ENCODE measurements around the gene KAT6B. TPM values are rescaled to one million over a fixed set of nuclear protein-coding genes. Genes with fewer than 3 reads are reported as not detected.

KAT6B gene
- total and polyA plus RNA-seq, 2 experiments from 2014 or later = 15.8 to 36.2 TPM

GRCh38 chr10:75021379-75022249 is 195.2 kb downstream of the KAT6B start:
- 48% methylated on average over 10 of the region's 10 CpGs for whole genome bisulfite sequencing (ENCODE audit: low lambda C conversion rate, missing lambda C conversion rate)
- no peaks in the 10 kb centered on the region for H3K36me3 ChIP-seq (replicated peaks; ENCODE audit: insufficient read depth, low read depth)
- DNase-seq (ENCODE audit: low spot score) = peak; percentile 36
- H3K27me3 ChIP-seq = no peaks in the 10 kb centered on the region
- H3K9me3 ChIP-seq (ENCODE audit: low read depth) = no peaks in the 10 kb centered on the region
- peaks cover 8% of the 10 kb centered on the region for H3K4me1 ChIP-seq (ENCODE audit: insufficient read depth)
- H3K79me2 ChIP-seq = no peaks in the 10 kb centered on the region
- H2AFZ ChIP-seq = no peak overlapping the region
- H3K27ac ChIP-seq = peak overlapping the region; percentile 56
- H3K4me2 ChIP-seq = peak overlapping the region; percentile 68
- H3K4me3 ChIP-seq = no peak overlapping the region
- TF ChIP-seq CTCF (IDR thresholded peaks at IDR 0.05; ENCODE audit: poor library complexity) = no peak
- no peak for TF ChIP-seq EZH2 (IDR thresholded peaks at IDR 0.05; ENCODE audit: borderline replicate concordance)
- TF ChIP-seq EZH2phosphoT487 (IDR thresholded peaks at IDR 0.05; ENCODE audit: low read depth, severe bottlenecking, unreplicated experiment) = no peak
- H3K9me2 ChIP-seq (replicated peaks; ENCODE audit: insufficient read depth) = no peaks in the 10 kb centered on the region
- H4K20me1 ChIP-seq (ENCODE audit: insufficient read depth, poor library complexity, severe bottlenecking) = no peaks in the 10 kb centered on the region

- no peaks in the 10 kb centered on the region for H3K79me2 ChIP-seq
- 95% methylated on average over 2 of the region's 2 CpGs for WGBS (ENCODE audit: low lambda C conversion rate, missing lambda C conversion rate)
- TF ChIP-seq EZH2 (IDR thresholded peaks at IDR 0.05; ENCODE audit: borderline replicate concordance) (no peak), CTCF (IDR thresholded peaks at IDR 0.05; ENCODE audit: poor library complexity) (no peak), EZH2phosphoT487 (IDR thresholded peaks at IDR 0.05; ENCODE audit: low read depth, severe bottlenecking, unreplicated experiment) (no peak)
- H3K4me1 ChIP-seq (ENCODE audit: insufficient read depth) = peaks cover 8% of the 10 kb centered on the region
- no peaks in the 10 kb centered on the region for H3K9me3 ChIP-seq (ENCODE audit: low read depth)
- DNase-seq (ENCODE audit: low spot score) = no peak
- H3K36me3 ChIP-seq (replicated peaks; ENCODE audit: insufficient read depth, low read depth) = no peaks in the 10 kb centered on the region
- no peak overlapping the region for H3K4me2 ChIP-seq
- no peak overlapping the region for H3K27ac ChIP-seq
- H4K20me1 ChIP-seq (ENCODE audit: insufficient read depth, poor library complexity, severe bottlenecking) = no peaks in the 10 kb centered on the region
- no peaks in the 10 kb centered on the region for H3K9me2 ChIP-seq (replicated peaks; ENCODE audit: insufficient read depth)
- no peak overlapping the region for H3K4me3 ChIP-seq
- no peak overlapping the region for H2AFZ ChIP-seq
- H3K27me3 ChIP-seq = no peaks in the 10 kb centered on the region
These were observed 196.7 kb downstream of the KAT6B start for GRCh38 chr10:75023074-75023473.

GRCh38 chr10:75024971-75025523 is 198.6 kb downstream of the KAT6B start:
- Histone ChIP-seq H3K79me2 (no peaks in the 10 kb centered on the region), H3K27ac (no peak overlapping the region), H2AFZ (no peak overlapping the region), H4K20me1 (ENCODE audit: insufficient read depth, poor library complexity, severe bottlenecking) (no peaks in the 10 kb centered on the region), H3K4me1 (ENCODE audit: insufficient read depth) (peaks cover 8% of the 10 kb centered on the region), H3K36me3 (replicated peaks; ENCODE audit: insufficient read depth, low read depth) (no peaks in the 10 kb centered on the region), H3K9me2 (replicated peaks; ENCODE audit: insufficient read depth) (no peaks in the 10 kb centered on the region), H3K27me3 (no peaks in the 10 kb centered on the region), H3K4me2 (no peak overlapping the region), H3K4me3 (no peak overlapping the region), H3K9me3 (ENCODE audit: low read depth) (no peaks in the 10 kb centered on the region)
- no peak for DNase-seq (ENCODE audit: low spot score)
- WGBS (ENCODE audit: low lambda C conversion rate, missing lambda C conversion rate) = 88% methylated on average over 5 of the region's 5 CpGs
- TF ChIP-seq EZH2 (IDR thresholded peaks at IDR 0.05; ENCODE audit: borderline replicate concordance) (no peak), EZH2phosphoT487 (IDR thresholded peaks at IDR 0.05; ENCODE audit: low read depth, severe bottlenecking, unreplicated experiment) (no peak), CTCF (IDR thresholded peaks at IDR 0.05; ENCODE audit: poor library complexity) (no peak)

Measured in hepatocyte (in vitro differentiated cells).